K562 (cell line): ENCODE data around the gene C16orf92. TPM values are rescaled to one million over a fixed set of nuclear protein-coding genes. Genes with fewer than 3 reads are reported as not detected.

Source experiments
- CEBPZ ChIP-seq: fragments of 150-350 bp; IDR thresholded peaks from 2 replicates; pipeline ENCODE4 v1.6.1; 2014; ENCODE audit warnings: low read depth, mild to moderate bottlenecking, low read length, borderline replicate concordance
- ELF1 ChIP-seq: fragments of 200-800 bp; sonication (Bioruptor generic); IDR thresholded peaks from 2 replicates; pipeline ENCODE4 v1.6.1; 2016; ENCODE audit warnings: missing genetic modification characterization, missing compliant biosample characterization
- EWSR1 ChIP-seq: fragments of 450-650 bp; IDR thresholded peaks from 2 replicates; pipeline ENCODE4 v1.6.1; 2018; ENCODE audit warnings: borderline replicate concordance, mild to moderate bottlenecking, low read depth, moderate library complexity; ENCODE audit not compliant: partially characterized antibody
- FOXJ3 ChIP-seq: sonication (generic); formaldehyde crosslinking; IDR thresholded peaks from 2 replicates; pipeline ENCODE4 v1.4.0; 2020; ENCODE audit warnings: mild to moderate bottlenecking, missing genetic modification reagents
- GABPB2 ChIP-seq: fragments of 250-450 bp; sonication (Bioruptor Pico); conservative IDR thresholded peaks from 2 replicates; pipeline ENCODE4 v1.5.1; 2021; ENCODE audit warnings: mild to moderate bottlenecking
- HDAC8 ChIP-seq: fragments of 450-650 bp; IDR thresholded peaks from 2 replicates; pipeline ENCODE4 v1.6.1; 2016; ENCODE audit warnings: mild to moderate bottlenecking, missing genetic modification characterization, moderate library complexity, missing compliant biosample characterization
- HDGF ChIP-seq: fragments of 450-650 bp; IDR thresholded peaks from 2 replicates; pipeline ENCODE4 v1.6.1; 2016
- NFE2 ChIP-seq: IDR thresholded peaks from 2 replicates; pipeline ENCODE4 v1.6.1; 2014; ENCODE audit warnings: antibody characterized with exemption, low read depth
- SIX5 ChIP-seq, 2 experiments: IDR thresholded peaks; 2 replicates each; pipeline ENCODE4 v1.6.1; 2011; ENCODE audit warnings: low read length in 2 of 2, borderline replicate concordance in 1 of 2, low read depth in 1 of 2, mild to moderate bottlenecking in 1 of 2, moderate library complexity in 1 of 2; ENCODE audit not compliant: insufficient read depth in 1 of 2
- SMAD1 ChIP-seq: fragments of 150-350 bp; IDR thresholded peaks from 2 replicates; pipeline ENCODE4 v1.6.1; 2014; ENCODE audit warnings: low read length, low read depth; ENCODE audit not compliant: partially characterized antibody
- TAF7 ChIP-seq: fragments of 450-650 bp; IDR thresholded peaks from 2 replicates; pipeline ENCODE4 v1.6.1; 2016; ENCODE audit warnings: missing genetic modification characterization, missing compliant biosample characterization
- ZNF354B ChIP-seq: fragments of 250-450 bp; sonication (Bioruptor Pico); IDR thresholded peaks from 2 replicates; pipeline ENCODE4 v1.4.0; 2020
- ZNF408 ChIP-seq: fragments of 250-450 bp; sonication (Bioruptor Pico); IDR thresholded peaks from 2 replicates; pipeline ENCODE4 v1.4.0; 2020; ENCODE audit warnings: low read depth, mild to moderate bottlenecking, moderate library complexity
- ZNF668 ChIP-seq: fragments of 250-450 bp; sonication (Bioruptor Pico); IDR thresholded peaks from 2 replicates; pipeline ENCODE4 v1.8.0; 2022; ENCODE audit warnings: mild to moderate bottlenecking, inconsistent platforms
- polyA plus RNA-seq, 8 experiments: library from polyadenylated mRNA; depleted of rRNA in 4 of 8; stranded (reverse) in 5 of 8; unstranded in 3 of 8; fragments of >200 nt; fragmentation: Nextera tagmentation in 2 of 8; fragmentation: Illumina TruSeq in 1 of 8; extraction: Ambion mirVana in 2 of 8; extraction: Trizol in 1 of 8; gene quantifications; 2 replicates each; pipeline versions ENCODE4 v1.2.1 to v1.2.3, GENCODE V29; 2011 to 2014; ENCODE audit warnings: inconsistent platforms in 1 of 8, missing spikeins in 1 of 8
- total RNA-seq, 7 experiments: library from RNA; depleted of rRNA in 6 of 7; stranded (reverse); fragments of >200 nt in 6 of 7; fragmentation: Illumina TruSeq in 2 of 7; extraction: Trizol in 2 of 7; gene quantifications; 2 replicates each; pipeline versions ENCODE4 v1.2.1 to v1.2.3, GENCODE V29; 2011 to 2021; ENCODE audit warnings: low replicate concordance in 1 of 7
- TF ChIP-seq, protein P1 (sequence below): IDR thresholded peaks from 3 replicates; pipeline ENCODE4 v1.6.1; 2011; ENCODE audit warnings: borderline replicate concordance, mild to moderate bottlenecking; ENCODE audit not compliant: insufficient read length, insufficient read depth
- TF ChIP-seq, protein P2 (sequence below), 2 experiments: IDR thresholded peaks; 2 replicates each; pipeline ENCODE4 v1.6.1; 2011; ENCODE audit warnings: borderline replicate concordance in 1 of 2, control low read depth in 1 of 2, low read depth in 1 of 2, low read length in 1 of 2, mild to moderate bottlenecking in 1 of 2, mixed read lengths in 1 of 2, moderate library complexity in 1 of 2; ENCODE audit not compliant: insufficient read depth in 1 of 2, insufficient read length in 1 of 2, poor library complexity in 1 of 2, severe bottlenecking in 1 of 2; ENCODE audit errors: extremely low read depth in 1 of 2

Gene C16orf92
- total and polyA plus RNA-seq, 9 of the 15 experiments (the other 6 are each of a cell fraction or from before 2014, with no cell fraction given): not detected

DNA sequence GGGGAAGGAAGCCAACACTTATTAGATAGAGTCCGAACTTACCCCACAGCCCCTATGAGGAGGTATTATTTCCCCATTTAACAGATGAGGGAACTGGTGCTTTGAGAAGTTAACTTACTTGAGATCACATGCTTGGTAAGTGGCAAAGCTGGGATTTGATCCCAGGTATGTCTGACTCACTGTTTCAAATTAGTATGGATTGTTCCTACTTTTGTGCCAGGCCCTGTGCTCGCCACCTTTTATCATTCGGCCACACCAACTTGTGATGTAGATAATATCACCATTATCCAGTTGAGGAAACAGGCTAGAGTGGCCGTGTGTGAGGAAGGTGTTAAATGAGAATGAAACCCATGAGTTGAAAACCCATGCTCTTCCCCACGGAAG is 38.2 kb upstream of the C16orf92 start (continued):
- TF ChIP-seq, protein P1, sequence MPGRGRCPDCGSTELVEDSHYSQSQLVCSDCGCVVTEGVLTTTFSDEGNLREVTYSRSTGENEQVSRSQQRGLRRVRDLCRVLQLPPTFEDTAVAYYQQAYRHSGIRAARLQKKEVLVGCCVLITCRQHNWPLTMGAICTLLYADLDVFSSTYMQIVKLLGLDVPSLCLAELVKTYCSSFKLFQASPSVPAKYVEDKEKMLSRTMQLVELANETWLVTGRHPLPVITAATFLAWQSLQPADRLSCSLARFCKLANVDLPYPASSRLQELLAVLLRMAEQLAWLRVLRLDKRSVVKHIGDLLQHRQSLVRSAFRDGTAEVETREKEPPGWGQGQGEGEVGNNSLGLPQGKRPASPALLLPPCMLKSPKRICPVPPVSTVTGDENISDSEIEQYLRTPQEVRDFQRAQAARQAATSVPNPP: no peak
- TF ChIP-seq ELF1 (tag) (no peak), SMAD1 (no peak), HDAC8 (no peak), ZNF408 (CRISPR knock-in tag) (no peak), NFE2 (no peak), TAF7 (tag) (no peak), SIX5 (IDR thresholded peaks at IDR 0.05; ENCODE audit: borderline replicate concordance in 1 of 2, insufficient read depth in 1 of 2, low read depth in 1 of 2, low read length in 2 of 2) (no peak), FOXJ3 (CRISPR knock-in tag) (no peak), CEBPZ (no peak), HDGF (no peak), ZNF668 (CRISPR knock-in tag) (no peak), ZNF354B (CRISPR knock-in tag) (no peak), EWSR1 (no peak), GABPB2 (no peak)
- TF ChIP-seq, protein P2, sequence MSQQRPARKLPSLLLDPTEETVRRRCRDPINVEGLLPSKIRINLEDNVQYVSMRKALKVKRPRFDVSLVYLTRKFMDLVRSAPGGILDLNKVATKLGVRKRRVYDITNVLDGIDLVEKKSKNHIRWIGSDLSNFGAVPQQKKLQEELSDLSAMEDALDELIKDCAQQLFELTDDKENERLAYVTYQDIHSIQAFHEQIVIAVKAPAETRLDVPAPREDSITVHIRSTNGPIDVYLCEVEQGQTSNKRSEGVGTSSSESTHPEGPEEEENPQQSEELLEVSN (IDR thresholded peaks at IDR 0.05; ENCODE audit: borderline replicate concordance in 1 of 2, extremely low read depth in 1 of 2, insufficient read depth in 1 of 2, insufficient read length in 1 of 2, low read depth in 1 of 2, low read length in 1 of 2, poor library complexity in 1 of 2, severe bottlenecking in 1 of 2): no peak
